GM21825 (cell line): ENCODE measurements around the gene SVEP1.
"Not testable (repeated sequence)": the region's sequence is repeated elsewhere in the genome, so short reads cannot be mapped to it uniquely, and the experiment has no call there.

Experiments used
- ATAC-seq: cut with Tn5 transposase; IDR thresholded peaks from one replicate; pipeline ENCODE4 v1.9.1; 2021; ENCODE audit warnings: mild to moderate bottlenecking, moderate library complexity; ENCODE audit not compliant: unreplicated experiment

SVEP1 gene

DNA sequence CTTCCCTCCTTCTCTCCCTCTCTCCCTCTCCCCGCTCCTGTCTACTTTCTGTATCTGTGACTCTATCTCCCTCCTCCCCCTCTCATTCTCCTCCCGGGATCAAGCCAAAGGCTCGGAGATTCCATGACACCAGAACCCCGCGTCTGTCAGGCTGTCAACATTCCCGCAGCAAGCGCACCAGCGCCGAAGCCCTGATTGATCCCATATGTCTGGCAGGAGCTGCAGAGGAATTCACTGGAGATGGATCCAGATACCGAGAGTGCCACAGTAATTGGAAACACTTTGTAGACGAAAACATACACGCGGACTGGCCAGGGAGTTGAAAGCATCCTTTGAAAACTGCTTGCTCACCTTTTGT lies 300 bp upstream of the SVEP1 start:
- ATAC-seq: no peak

DNA sequence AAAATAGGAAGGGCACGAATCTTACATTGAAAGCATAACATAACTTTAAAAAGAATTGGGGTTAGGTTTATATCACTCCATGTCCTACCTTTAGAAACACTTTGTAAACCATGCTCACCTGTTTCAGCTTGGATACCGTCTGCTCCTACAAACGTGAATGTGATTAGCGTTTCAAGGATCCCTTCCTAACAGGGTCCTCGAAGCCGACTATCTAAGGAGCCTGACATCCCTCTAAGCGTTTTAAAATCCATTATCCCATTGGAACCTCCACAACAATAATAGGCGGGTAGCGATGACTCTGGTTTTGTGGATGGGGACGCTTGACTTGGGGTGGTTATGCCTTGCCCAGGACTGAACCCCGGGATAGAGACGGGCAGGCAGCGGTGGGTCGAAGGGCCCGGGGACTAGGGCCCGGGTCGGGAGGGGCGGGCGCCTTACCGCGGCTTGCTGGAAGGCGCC lies 937 bp downstream of the SVEP1 start:
- no peak for ATAC-seq

DNA sequence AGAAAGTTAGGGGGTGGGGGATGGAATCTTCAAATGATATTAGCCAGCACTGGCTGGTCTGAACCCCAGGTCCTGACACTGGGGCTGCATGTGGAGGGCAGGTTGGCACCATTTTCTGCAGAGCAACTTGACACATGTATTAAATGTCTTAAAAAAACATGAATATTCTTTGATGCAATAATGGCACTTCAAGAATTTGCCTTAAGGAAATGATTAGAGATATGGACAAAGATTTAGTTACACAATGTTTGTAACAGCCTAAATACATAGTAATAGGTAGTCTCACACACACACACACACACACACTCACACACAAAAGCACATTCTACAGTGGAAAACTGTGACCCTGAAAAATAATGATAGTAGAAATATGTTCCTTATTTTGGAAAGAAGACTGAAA lies 3.6 kb downstream of the SVEP1 start:
- ATAC-seq: no peak

DNA sequence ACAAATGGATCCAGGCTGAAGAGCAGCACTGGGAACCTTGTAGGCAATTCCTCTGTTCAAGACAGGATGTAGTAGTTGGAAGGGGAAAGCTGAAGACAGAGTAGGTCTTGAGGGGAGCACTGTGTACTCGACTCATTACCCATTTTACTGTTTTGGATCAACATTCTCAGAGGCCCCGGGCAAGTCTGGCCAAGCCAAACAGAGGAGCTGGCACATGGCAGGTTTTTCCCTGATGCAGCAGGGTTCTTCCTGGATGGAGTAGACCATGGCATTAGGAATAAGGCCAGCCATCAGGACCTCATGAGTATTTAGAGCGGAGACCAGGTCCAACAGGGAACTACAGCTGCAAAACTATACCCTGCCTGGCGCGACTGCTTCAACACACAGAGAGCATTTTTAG lies 4.4 kb downstream of the SVEP1 start:
- ATAC-seq: no peak

DNA sequence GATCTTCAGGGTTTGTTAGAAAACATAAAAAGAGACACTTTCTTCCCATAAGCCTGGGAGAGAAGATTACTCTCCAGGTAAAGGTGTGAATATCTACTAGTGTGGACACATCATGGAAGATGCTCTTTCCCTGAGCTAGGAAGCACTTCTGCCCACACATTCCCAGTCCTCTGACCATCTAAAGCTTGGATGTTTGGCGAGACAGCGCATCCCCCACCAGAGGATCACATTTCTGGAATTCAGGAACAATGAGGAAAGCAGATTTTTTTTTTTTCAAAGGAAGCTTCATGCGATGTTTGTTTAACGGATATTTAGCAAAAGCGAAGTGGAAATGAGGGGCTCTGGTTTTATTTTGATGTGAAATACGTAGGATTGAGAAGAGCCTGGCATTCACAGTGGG lies 6.2 kb downstream of the SVEP1 start:
- no peak for ATAC-seq

DNA sequence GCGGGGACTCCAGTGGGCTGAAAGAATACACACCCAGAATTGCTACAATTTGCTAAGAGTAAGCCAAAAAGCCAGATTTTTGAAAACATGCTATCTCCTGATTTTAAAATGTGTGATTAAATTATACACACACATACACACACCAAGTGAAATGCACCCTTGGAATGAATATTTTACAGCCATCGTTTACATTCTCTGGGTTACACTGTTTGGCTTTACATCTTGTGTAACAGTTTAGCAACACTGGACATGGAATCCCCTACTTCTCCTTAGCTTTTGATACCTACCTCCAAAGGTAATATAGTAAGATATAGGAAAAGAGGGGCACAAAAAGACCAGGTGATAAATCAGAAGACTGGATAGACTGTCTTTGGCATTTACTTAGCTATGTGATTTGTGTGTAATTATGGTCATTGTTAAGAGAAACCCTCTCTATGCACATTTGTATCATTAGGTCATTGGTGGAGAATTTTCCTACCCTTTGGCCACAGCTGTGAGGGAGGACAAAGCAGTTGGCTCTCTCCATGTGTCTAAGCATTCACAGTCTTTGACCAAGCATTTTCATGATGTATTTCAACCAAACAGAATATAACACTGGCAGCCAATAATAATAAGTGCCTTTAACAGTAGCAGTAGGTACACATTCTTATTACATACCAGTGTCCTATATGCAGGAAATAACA lies 7.6 kb downstream of the SVEP1 start:
- ATAC-seq: no peak

DNA sequence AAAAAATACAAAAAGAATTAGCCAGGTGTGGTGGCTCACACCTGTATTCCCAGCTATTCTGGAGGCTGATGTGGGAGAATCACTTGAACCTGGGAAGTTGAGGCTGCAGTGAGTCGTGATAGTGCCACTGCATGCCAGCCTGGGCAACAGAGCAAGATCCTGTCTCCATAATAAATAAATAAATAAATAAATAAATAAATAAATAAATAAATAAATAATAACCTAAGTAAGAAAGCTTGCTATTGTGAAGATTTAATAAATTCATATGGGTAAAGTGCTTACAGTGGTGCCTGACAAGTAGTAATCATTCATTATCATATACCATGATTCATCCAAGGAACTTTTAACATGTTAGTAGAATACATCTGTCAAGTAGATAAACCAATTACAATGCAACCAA lies 13.4 kb downstream of the SVEP1 start:
- ATAC-seq: no peak

DNA sequence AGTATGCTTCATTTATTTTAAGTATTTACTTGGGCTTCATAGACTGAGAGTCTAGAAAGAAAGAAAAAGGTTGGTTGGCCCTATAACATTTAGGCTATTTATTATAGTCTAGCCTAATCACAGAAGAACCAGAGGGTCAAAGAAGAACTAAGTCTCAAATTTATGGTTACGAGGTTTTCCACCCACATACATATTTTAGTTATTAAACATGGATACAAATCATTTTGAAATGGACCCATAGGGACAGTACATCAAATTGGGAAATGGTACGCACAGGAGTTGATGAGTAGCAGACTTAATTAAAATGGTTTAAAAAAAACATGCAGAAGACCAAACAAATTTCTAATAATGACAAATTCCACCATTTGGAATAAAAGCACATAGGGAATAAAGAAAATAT lies 17.7 kb downstream of the SVEP1 start:
- ATAC-seq: no peak

DNA sequence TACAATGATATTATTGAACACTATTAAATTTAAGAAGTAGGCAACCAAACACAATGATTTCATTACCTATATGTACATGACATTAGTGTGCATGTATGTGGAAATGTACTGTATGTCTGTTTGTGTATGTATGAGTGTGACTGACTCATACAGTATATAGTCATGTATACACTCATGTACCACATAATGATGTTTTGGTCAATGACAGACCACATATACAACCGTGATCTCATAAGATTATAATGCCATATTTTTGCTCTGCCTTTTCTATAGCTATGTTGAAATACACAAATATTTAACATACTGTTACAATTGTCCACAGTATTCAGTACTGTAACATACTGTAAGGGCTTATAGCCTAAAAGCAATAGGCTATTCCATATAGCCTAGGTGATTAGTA lies 19.7 kb downstream of the SVEP1 start:
- ATAC-seq: no peak

DNA sequence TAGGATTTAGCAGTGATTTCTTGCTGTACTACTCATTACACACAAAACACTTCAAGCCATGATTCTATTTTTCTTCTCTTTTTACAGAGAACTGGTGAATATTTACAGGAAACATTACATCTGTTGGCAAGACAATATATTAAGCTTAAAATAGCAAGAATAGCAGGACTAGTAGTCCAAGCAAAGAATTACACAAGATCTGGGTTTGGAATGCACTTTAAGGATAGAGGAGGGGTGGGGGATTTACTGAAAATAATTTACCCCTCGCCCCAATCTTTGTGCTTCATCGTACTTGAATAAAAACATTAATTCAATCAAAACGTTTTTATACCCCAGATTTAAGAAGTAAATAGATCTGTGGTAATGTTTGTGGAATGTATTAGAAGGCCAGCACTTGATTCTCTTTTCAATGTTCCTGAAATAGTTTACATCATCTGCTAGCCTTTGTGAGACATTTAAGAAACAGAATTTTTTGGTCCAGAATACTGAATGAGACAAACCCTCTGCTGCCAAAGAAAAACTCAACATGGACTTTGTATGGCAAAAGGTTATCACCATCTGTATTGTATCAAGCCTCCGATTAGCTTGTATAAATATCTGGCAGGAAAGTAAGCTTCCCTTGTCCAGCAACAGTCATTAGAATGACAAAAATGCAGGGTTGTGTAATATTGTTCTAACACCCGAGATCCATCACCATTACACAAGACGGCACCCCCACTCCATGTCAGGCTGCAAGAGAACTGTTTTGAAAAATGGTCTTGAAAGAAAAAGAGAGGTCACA lies 23.8 kb downstream of the SVEP1 start:
- ATAC-seq: no peak

DNA sequence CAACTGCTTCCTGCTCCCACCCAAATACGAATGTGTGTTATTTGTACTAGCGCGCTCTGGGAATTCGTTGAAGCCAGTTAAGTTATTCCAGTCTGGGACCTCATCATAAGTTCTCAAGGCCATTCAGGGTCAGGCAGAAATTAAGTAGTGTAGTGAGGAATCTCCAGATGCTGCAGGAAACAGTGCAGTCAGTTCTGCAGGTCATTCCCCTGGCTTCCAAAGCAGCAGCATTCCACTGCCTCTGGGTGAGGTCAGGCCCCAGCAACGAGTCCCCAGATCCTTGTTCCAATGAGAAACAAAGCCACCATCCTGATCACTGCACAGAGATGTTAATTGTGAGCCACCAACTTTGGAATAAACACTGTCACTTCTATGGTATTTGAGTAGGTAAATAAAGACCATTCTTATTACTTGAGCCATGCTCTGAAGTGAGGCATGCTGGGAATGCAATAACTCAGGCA lies 33.1 kb downstream of the SVEP1 start:
- ATAC-seq: no peak

DNA sequence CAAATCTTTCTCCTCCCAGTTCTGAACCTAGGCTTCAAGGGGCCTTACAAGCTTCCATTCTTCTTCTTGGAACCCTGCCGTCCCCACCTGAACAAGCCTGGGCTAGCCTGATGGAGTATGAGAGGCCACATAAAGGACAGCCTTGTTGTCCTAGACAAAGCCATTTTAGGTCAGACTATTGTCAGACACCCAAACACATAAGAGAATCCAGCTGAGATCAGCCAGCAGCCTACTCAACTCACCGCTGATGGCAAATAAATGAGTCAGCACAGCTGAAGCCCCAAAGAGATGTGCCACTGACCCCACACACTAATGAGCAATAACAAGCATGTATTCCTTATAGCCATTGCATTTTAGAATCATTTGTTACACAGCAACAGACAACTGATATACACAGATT lies 33.8 kb downstream of the SVEP1 start:
- ATAC-seq: no peak

DNA sequence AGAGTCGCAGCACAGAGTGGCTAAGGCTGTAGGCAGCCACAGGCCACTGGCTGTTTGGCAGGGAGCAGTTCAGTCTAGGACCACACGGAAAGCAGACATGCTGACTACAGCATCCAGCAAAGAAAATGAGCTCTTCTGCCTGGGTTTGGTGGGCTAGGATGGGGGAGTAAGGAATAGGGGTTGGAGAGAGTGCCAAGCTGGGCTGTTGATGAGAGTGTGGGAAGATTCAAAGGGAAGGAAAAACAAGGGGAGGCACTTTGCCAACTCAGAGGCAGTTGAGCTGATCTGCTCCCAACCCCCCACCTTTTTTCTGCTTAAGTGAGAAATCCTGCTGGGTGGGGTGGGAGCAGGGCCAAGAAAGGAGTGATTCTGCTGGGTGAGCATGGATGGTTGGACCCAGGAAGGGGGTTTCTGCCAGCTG lies 35.9 kb downstream of the SVEP1 start:
- no peak for ATAC-seq

DNA sequence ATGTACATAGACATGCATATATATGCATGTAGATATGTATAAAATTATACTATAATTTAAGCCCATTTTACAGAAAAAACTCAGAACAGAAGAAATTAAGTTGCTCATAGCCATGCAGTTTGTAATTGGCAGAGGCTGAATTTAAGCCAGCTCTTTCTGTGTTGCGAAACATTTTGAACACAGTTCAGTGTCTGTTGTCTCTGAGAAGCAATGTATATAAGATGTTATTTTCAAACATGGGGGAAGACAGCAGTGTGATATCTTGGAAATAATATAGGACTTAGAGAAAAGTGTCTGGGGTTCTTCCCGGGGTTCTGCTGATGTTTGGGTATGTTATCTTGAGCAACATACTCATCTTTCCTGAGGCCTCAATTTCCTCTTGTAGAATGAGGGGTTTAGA lies 37.6 kb downstream of the SVEP1 start:
- no peak for ATAC-seq

DNA sequence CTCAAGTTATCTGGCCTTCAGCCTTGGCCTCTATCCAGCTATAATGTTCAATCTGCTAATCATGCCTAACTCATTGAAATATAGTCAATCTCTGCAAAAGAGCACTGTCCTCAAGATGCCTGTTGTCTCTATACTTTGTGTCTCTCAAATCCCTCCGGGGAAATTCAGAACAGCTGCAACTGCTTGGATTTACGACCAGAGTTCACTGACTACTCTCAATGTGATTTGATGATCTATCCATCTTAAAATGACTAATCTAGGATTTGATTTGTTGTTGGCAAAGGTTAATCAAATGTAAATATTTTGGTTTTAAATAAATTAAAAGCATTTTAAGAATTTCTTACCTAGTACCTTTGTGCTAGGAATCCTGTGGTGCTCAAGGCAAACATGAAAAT lies 40.9 kb downstream of the SVEP1 start:
- no peak for ATAC-seq

DNA sequence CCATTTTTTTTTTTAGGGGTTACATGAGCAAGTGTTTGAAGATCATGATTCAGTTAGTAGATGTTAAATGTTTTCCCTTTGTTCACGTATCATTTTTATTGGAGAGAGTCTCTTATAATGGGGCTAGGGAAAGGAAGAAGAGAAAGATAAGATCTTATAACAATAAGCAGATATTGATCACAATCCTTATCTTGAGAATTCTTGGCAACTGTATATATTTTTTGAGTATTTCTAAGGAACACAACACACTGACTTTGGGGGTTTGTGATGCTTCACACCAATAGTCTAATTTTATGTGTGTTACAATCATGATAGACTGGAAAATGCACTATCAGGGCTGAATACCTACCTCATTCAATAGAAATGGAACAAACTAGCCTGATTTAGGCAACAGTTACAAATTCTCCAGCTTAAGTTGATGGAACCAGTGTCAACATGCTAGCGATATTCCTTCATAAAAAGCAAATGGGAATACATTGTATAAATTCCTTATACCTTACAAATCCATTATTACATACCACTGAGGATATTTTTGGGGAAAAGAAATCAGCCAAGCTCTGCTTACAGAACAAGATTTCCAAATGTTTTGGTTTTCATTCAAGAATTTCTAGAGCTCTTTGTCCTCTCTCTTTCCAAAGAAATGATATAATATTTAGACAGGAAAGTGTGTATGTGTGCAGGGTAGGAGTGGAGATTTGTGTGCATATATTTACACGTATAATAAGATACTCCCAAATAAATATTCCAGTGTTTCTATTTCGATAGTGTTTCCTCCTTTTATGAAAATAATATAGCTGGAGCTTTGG lies 41.5 kb downstream of the SVEP1 start:
- ATAC-seq: no peak

DNA sequence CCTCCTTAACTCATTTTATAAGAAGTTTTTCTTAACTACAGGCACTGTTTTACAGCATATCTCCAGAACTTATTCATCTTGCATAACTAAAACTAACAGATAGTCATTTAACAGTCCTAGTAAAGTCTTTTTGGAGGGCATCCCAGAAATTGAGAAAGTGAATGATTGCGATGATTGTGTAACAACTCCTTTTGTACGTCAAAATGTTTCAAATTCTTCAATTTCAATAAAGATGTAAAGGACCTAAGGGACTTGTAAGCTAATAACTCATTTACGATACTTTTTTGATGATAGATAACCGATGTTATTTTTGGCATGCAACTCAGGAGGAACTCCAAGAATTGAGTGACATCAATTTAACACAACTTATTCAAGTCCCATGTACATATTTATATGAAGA lies 42.7 kb downstream of the SVEP1 start:
- no peak for ATAC-seq

DNA sequence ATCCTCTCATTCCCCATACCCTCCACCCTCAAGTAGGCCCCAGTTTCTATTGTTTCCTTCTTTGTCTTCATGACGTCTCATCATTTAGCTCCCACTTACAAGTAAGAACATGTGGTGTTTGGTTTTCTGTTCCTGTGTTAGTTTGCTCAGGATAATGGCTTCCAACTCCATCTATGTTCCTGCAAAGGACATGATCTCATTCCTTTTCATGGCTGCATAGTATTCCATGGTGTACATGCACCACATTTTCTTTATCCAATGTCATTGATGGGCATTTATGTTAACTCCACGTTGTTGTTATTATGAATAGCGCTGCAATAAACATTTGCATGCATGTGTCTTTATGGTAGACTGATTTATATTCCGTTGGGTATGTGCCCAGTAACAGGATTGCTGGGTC lies 45.4 kb downstream of the SVEP1 start:
- ATAC-seq: not testable (repeated sequence)

DNA sequence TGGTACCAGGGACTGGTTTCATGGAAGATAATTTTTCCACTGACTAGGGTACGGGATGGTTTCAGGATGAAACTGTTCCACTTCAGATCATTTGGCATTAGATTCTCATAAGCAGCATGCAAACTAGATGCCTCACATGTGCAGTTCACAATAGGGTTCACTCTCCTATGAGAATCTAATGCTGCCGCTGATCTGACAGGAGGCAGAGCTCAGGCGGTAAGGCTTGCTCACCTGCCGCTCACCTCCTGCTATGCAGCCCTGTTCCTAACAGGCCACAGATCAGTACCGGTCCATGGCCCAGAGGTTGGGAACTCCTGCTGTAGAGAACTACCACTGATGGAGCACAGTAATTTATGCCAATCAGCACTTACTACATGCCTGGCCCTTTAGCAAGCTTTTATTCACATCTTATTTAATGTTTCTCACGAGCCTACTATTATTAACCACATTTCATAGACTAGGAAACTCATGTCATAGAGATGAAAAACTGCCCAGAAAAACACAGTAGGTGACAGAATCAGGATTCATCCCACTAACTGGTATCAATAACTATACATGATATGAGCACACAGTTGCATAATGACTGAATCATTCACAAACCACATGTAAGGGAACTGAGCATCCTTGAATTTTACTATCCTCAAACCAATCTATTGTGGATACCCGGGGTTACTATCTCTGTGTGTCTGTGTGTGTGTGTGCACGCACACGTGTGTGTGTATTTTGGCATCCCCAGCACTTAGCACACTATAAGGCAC lies 46.5 kb downstream of the SVEP1 start:
- no peak for ATAC-seq

DNA sequence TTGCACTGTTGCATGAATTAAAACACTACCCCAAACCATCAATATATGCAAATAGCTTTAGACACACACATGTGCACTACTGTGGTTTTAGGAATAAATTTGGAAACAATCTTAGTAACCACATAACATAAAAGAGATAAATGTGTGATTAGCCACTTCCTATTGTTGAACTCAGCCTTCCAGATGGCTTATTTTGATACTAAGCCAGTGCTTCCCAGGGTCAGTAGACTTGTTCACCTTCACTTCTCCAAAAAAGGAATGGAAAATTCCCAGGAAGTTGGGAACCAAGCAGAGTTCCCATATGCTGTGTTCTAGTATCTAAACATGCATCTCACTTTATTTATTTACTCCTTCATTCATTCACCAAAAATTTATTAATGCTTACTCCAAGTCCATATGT lies 47.8 kb downstream of the SVEP1 start:
- ATAC-seq: no peak

DNA sequence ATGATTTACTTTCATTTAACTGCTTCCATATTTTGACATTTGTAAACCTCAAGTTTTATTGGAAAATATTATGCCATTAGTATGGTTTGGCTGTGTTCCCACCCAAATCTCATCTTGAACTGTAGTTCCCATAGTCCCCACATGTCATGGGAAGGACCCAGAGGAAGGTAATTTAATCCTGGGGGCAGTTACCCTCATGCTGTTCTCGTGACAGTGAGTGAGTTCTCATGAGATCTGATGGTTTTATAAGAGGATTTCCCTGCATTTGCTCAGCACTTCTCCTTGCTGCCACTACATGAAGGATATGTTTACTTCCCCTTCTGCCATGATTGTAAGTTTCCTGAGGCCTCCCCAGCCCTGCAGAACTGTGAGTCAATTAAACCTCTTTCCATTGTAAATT lies 48.3 kb downstream of the SVEP1 start:
- not testable (repeated sequence) for ATAC-seq
